ENCODE measurements around the gene MRPL36.
"Not testable (repeated sequence)": the region's sequence is repeated elsewhere in the genome, so short reads cannot be mapped to it uniquely, and the experiment has no call there.

Gene MRPL36

GRCh38 chr5:1817261-1818043 is 17.8 kb upstream of the MRPL36 start:
- H3K4me3 ChIP-seq (ENCODE audit: low read depth, low read length), result no peak overlapping the region
- TF ChIP-seq CTCF (conservative IDR thresholded peaks at IDR 0.05; ENCODE audit: low read depth, low read length), result no peak
- no peak for DNase-seq (ENCODE audit: low read depth)

GRCh38 chr5:1816495-1817089 is 17.0 kb upstream of the MRPL36 start:
- not testable (repeated sequence) for H3K4me3 ChIP-seq (ENCODE audit: low read depth, low read length); DNase-seq (ENCODE audit: low read depth)

GRCh38 chr5:1815881-1816292 is 16.2 kb upstream of the MRPL36 start:
- DNase-seq (ENCODE audit: low read depth), result no peak
- H3K4me3 ChIP-seq (ENCODE audit: low read depth, low read length), result no peak overlapping the region
- no peak for TF ChIP-seq CTCF (conservative IDR thresholded peaks at IDR 0.05; ENCODE audit: low read depth, low read length)

GRCh38 chr5:1815071-1815786 is 15.6 kb upstream of the MRPL36 start:
- TF ChIP-seq CTCF (conservative IDR thresholded peaks at IDR 0.05; ENCODE audit: low read depth, low read length), result no peak
- no peak overlapping the region for H3K4me3 ChIP-seq (ENCODE audit: low read depth, low read length)
- DNase-seq (ENCODE audit: low read depth), result no peak

- no peak for DNase-seq (ENCODE audit: low read depth)
- H3K4me3 ChIP-seq (ENCODE audit: low read depth, low read length), result no peak overlapping the region
- no peak for TF ChIP-seq CTCF (conservative IDR thresholded peaks at IDR 0.05; ENCODE audit: low read depth, low read length)
These were observed 14.8 kb upstream of the MRPL36 start for GRCh38 chr5:1814183-1815020.

- DNase-seq (ENCODE audit: low read depth), result no peak
- no peak overlapping the region for H3K4me3 ChIP-seq (ENCODE audit: low read depth, low read length)
These were observed 11.0 kb upstream of the MRPL36 start for GRCh38 chr5:1810581-1811101.

More at GRCh38 chr5:1810581-1811101, 11.0 kb upstream of the MRPL36 start:
- no peak for TF ChIP-seq CTCF (conservative IDR thresholded peaks at IDR 0.05; ENCODE audit: low read depth, low read length)
